ENCODE results near the gene SCN2B. TPM values are rescaled to one million over a fixed set of nuclear protein-coding genes. Genes with fewer than 3 reads are reported as not detected.

Gene SCN2B
- total and polyA plus RNA-seq, 10 of the 15 experiments (the other 5 are each of a cell fraction or from before 2014, with no cell fraction given), result 0.01 TPM; not detected in 9

DNA sequence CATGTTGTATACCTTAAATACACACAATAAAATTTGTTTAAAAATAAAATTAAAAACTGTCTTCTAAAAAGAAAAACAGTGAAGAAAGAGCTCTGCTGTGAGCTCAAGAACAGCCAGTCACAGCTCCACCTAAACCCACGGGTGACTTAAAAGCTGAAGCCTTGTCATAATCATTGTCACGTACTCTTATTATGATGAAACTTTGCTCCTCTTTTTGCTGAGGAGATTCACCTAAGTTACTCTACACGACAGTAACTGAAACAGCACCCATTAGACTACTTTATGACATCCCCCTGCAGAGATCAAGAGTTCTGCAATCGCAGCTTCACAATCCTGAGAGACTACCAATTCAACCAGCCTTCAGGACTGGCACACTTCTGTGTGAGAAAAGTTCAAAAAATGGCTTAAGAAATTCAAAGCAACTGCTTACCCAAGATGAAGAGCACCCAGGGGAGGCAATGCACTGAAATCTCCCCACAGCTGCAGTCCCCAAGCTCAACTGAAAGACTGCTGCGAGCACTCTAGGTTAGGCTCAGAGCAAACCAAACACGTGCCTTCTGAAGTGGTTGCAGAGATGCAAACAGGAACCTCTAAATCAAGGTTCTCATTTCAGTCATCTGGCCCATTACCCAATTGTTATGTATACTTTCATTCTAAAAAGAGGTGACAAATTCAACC lies 48.2 kb upstream of the SCN2B start, which contains the start of gene JAML (continued):
- TF ChIP-seq RAD51 (IDR thresholded peaks at IDR 0.05), result peak; percentile 64; the same call in 1 of the 2 replicates
- 0 out of 2 replicates have a peak, but pooled peaks have one; percentile 35 for TF ChIP-seq POLR2A (IDR thresholded peaks at IDR 0.05; ENCODE audit: low read depth, low read length)
- peak; percentile 45; the same call in 1 of the 2 replicates for TF ChIP-seq JUNB (IDR thresholded peaks at IDR 0.05)
- TF ChIP-seq ATF2 (IDR thresholded peaks at IDR 0.05; ENCODE audit: low read length), result 0 out of 2 replicates have a peak, but pooled peaks have one; percentile 17
- TF ChIP-seq MEF2B (IDR thresholded peaks at IDR 0.05; ENCODE audit: partially characterized antibody, poor library complexity, severe bottlenecking), result peak; percentile 74
- no peak for TF ChIP-seq SP1 (IDR thresholded peaks at IDR 0.05; ENCODE audit: low read depth, low read length)
- peak in 1 of 2 experiments; percentile 11; a peak in 1 of 4 replicates for TF ChIP-seq EP300 (IDR thresholded peaks at IDR 0.05; ENCODE audit: borderline replicate concordance in 1 of 2, control insufficient read depth in 1 of 2, low read depth in 2 of 2, low read length in 2 of 2)
- TF ChIP-seq ZNF24 (IDR thresholded peaks at IDR 0.05), result 0 out of 2 replicates have a peak, but pooled peaks have one; percentile 14
- TF ChIP-seq NBN (IDR thresholded peaks at IDR 0.05), result peak; percentile 25; the same call in 1 of the 2 replicates
- TF ChIP-seq PML (IDR thresholded peaks at IDR 0.05; ENCODE audit: low read length), result peak; percentile 44; the same call in 1 of the 2 replicates
- peak in 1 of 2 experiments; percentile 47; a peak in 2 of 4 replicates for TF ChIP-seq ETV6 (conservative IDR thresholded peaks at IDR 0.05 in 1 of 2, IDR thresholded peaks at IDR 0.05 in 1 of 2; ENCODE audit: borderline replicate concordance in 1 of 2, low read depth in 1 of 2)
- TF ChIP-seq BACH1 (IDR thresholded peaks at IDR 0.05; ENCODE audit: borderline replicate concordance), result no peak
- no peak; the same call in 1 of the 2 replicates for TF ChIP-seq MAX (IDR thresholded peaks at IDR 0.05; ENCODE audit: low read depth, low read length)
- TF ChIP-seq FOXM1 (IDR thresholded peaks at IDR 0.05; ENCODE audit: low read depth, low read length), result peak; percentile 29; the same call in 1 of the 2 replicates
- 0 out of 2 replicates have a peak, but pooled peaks have one; percentile 8 for TF ChIP-seq CREM (IDR thresholded peaks at IDR 0.05; ENCODE audit: low read depth)
- TF ChIP-seq CREB1 (IDR thresholded peaks at IDR 0.05; ENCODE audit: low read depth), result peak; percentile 8; the same call in 1 of the 2 replicates
- no peak for TF ChIP-seq NR2F1 (conservative IDR thresholded peaks at IDR 0.05)
- TF ChIP-seq, protein P1, sequence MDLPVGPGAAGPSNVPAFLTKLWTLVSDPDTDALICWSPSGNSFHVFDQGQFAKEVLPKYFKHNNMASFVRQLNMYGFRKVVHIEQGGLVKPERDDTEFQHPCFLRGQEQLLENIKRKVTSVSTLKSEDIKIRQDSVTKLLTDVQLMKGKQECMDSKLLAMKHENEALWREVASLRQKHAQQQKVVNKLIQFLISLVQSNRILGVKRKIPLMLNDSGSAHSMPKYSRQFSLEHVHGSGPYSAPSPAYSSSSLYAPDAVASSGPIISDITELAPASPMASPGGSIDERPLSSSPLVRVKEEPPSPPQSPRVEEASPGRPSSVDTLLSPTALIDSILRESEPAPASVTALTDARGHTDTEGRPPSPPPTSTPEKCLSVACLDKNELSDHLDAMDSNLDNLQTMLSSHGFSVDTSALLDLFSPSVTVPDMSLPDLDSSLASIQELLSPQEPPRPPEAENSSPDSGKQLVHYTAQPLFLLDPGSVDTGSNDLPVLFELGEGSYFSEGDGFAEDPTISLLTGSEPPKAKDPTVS (IDR thresholded peaks at IDR 0.05; ENCODE audit: low read depth, low read length), result no peak
